ENCODE results near the gene HPS1.

HPS1 gene

DNA sequence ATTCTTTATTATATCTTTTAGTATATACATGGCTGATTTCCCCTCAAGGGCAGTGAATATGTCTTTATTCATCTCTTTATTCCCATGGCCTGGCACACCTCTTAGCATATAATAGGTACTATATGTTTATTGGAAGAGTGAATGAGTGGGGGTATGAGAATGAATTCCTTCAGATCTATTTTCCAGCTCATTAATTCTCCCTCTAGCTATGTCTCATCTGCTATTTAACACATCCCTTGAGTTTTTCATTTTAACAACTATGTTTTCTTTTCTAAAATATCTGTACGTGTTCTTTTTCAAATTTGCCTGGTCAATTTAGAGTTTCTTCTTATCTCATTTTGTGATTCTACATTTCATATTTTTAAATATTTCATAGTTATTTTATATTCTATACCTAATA is 14.4 kb downstream of the HPS1 start:
- DNase-seq (ENCODE audit: low read depth): no peak

DNA sequence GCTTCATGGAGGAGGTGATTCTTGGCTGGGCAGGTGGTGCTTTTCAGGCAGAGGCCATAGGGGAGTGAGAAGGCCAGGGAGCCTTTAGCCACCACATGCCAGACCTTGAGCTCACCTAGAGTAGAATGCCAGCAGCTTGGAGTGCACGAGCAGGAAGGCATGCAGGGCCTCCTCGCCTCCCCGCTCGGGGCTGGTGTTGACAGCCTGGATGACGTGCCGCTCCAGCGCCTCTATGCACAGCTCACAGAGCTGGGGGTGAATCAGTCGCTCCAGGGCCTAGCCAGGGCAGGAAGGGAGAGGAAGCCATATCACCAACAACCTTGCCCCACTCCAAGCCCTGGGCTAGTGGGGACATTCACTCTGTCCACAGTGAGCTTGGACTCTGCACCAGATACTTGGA is 15.7 kb downstream of the HPS1 start:
- no peak for DNase-seq (ENCODE audit: low read depth)

- no peak for DNase-seq (ENCODE audit: low read depth)
These were observed 16.3 kb downstream of the HPS1 start for GRCh38 chr10:98430427-98430826.

DNA sequence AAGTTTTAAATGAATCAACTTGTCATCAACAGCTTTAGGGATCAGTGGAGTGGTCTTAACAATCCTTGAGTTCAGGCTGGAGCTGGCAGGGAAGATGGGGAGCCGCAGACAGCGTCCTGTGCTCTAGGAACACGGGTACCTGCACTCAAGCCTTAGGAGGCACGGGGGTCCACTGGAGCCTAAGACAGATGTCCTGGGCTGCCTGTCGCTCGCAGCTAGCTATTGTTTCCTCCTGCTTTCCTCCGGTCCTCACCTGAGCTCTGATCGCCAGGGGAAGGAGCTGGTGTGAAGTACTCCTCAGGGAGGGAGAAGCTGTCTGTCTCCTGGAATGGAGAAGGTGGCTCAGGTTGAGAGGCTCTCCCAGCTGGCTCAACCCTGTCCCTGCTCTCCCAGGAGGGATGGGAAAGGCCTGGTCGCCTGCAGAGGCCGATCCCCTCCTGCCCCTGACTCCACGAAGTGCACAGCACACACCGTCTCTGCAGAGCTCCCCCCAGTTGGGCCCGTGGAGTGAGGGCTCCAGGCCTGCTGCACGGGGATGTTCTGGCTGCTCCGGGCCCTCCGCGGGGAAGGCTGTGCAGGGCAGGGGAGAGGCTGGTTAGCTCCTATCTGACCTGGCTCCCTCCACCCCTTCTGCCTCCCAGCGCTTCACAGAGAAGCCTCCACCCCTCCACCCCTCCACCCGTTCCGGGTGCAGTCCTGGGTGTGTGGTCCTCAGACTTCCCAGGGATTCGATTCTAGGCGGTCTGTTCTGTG is 17.2 kb downstream of the HPS1 start:
- no peak for DNase-seq (ENCODE audit: low read depth)

DNA sequence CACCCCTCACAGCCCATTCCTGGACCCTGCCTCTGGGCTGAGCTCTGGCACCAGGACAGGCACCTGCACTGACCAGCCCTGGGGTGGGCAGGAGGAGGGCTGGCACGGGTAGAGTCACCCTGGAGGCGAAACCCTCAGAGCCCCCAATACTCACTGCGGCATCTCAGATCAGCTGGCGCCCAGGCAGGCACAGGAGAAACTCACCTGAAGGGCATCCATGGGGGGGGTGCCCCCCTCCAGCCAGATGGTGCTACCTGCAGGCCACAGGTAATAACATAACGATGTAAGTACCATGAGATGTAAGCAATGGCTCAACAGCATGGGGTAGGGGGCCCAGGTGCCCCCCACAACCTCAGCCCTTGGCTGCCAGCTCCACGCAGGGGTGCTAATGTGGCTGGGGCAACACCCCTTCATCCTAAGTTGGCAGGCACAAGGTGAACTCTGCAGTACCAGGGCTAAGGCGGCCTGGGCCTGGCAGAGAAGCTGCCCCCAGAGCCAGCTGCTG is 19.7 kb downstream of the HPS1 start:
- no peak for DNase-seq (ENCODE audit: low read depth)

DNA sequence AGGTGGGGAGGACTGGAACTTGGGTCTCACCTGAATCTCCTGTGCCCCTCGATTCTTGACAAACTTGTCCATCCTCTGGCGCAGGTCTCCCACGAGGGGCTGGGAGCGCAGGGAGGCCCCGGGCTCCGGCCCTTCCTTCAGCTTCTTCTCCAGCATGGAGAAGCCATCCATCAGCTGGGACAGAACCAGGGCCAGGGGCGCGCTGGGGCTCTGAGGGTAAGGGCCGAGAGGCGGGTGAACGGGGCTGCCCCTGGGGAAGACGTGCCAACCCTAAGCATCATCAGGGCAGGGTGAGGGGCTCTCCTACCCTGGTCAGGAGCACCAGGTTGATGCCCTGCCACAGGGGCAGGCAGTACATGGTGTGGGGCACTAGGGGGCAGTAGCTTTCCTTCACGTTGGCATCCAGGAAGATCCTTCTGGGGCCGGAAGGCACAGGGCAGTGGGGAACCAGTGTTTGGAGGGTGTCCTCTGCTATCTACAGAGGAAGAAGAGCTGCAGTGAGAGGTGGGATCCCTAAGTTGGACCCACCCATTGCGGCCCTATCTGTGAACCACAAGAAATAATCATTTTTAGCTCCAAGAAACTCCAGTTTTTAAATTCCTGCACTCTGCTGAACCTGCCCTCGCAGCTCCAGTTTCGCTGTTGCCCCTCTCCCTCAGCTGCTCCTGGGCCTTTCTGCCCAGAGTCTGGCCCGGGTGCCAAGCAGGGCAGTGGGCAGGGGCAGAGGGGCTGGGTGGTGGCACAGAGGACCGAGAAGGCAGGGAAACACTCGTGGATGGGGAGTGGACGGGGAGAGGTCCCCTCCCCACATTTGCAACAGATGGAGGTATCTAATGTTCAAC is 21.0 kb downstream of the HPS1 start:
- peak; percentile 9 for DNase-seq (ENCODE audit: low read depth)

GRCh38 chr10:98424295-98425254 is 22.2 kb downstream of the HPS1 start:
- no peak for DNase-seq (ENCODE audit: low read depth)

DNA sequence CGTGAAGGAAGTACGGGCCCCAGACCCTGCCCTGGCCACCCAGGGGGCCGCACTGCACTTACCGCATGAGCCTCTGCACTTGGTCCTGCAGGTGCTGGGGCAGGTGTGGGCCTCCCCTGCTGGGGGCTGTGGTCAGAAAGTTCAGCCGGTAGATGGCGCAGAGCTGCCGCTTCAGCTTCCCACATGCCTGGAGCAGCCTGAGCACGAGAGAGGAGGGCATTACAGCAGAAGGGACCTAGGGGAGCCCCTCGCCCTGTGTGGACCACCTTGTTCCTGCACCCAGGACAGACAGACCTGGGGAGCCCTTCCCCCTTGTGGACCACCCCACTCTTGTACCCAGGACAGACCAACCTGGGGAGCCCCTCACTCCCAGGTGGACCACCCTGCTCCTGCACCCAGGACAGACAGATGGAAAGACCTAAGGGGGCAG is 23.0 kb downstream of the HPS1 start:
- DNase-seq (ENCODE audit: low read depth): no peak

DNA sequence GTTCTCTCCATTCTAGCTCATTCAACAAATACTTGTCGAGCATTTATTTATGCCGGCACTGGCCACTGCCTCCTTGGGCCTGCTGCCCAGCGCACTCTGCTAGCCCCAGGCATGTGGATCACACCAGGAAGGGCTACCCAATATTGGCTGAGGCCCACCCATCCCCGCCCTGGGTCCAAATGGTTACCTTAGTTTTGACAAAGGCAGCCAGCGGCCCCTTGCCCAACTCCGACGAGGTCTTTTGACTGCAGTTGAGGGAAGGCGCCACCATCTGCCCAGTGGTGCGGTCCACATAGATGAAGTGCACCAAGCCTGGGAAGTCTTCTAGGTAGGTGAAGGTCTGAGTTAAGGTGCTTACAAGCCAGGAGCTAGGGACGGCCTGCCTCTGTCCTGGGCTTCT is 24.6 kb downstream of the HPS1 start:
- DNase-seq (ENCODE audit: low read depth): no peak

GRCh38 chr10:98420786-98421185 is 25.9 kb downstream of the HPS1 start:
- DNase-seq (ENCODE audit: low read depth): no peak

- no peak for DNase-seq (ENCODE audit: low read depth)
These were observed 27.1 kb downstream of the HPS1 start for GRCh38 chr10:98419469-98420261.

DNA sequence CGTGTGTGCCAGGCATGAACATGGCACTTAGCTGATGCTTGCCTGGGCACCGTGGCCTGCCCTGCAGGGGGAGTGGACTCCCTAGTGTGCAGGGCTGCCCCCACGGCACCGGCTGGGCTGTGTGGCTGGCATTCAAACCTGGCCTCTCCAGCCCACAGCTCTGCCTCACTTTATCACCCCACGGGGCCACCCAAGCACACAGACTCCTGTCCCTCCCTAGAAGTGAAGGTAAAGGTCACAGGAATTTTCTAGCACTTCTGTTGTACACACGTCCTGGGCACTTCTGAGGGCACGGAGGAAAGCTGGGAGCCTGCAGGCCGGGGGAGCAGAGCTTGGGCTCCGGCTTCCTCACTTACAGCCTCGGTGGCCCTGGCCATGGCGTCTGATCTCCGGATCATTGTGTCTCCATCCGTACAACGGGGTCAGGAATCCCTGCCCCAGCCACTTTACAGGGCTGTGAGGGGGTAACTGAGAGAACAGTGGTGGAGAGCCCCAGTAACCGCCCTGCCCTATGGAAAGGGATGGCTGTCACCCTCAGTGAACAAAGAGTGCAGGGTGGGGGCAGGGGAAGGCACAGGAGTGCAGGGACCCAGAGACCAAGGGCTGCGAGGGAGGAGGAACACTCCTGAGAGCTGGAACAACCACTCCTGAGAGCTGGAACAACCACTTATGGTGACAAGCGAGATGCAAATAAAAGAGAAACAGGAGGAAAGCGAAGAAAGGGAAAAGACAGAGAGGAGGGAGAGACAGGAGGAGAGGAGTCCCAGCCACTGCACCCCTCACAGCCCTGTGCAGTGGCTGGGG is 27.9 kb downstream of the HPS1 start:
- no peak for DNase-seq (ENCODE audit: low read depth)

DNA sequence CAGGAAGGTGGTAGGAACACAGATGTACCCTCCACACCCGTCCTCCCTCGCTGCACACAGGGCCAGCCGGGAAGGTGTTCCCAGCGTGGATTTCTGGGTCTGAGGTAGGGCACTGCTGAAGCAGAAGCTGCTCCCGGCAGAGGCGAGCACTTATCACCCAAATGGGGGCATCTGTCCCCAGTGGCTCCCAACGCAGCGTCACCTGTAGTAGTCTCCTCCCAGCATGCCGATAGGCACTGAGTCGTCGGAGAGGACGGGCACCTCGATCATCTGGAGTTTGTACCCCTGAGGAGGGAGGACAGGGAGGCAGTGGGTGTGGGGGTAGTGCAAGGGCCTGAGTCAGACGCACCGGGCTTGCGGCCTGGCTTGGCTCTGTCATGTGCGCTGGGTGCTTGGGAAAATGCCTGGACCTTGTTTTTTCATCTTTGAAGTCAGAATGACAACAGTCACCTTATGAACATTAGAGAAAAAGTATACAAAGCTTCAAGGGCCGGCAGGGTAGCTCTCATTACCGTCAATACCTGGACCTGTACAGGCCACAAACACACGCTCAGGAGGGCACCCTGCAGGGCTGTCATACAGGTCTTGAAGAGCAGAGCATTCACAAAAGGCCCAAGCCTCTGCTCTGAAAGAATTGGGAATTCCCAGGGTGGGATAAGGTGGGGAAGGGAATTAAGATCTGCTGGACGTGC is 28.6 kb downstream of the HPS1 start:
- no peak for DNase-seq (ENCODE audit: low read depth)

GRCh38 chr10:98417481-98417959 is 29.2 kb downstream of the HPS1 start:
- no peak for DNase-seq (ENCODE audit: low read depth)

GRCh38 chr10:98416606-98417388 is 29.9 kb downstream of the HPS1 start:
- DNase-seq (ENCODE audit: low read depth): no peak

DNA sequence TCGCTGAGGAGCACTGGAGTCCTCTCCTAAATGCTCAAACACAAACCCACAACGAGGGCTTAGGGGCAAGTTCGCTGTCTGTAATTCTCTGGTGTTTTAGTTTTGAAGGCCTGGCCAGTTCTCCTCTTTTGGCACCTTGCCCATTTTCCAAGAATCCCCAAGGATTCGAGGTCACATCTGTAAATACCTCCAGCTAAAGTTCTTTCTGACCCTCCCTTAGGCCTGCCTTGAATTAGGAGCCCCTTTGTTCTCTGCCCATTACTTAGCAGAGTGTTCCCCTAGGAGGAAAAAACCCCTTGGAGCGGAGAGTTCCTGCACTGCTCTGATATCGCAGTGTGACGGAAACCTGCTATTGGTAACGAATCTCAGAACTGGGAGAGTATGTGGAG is 31.0 kb downstream of the HPS1 start:
- no peak for DNase-seq (ENCODE audit: low read depth)

DNA sequence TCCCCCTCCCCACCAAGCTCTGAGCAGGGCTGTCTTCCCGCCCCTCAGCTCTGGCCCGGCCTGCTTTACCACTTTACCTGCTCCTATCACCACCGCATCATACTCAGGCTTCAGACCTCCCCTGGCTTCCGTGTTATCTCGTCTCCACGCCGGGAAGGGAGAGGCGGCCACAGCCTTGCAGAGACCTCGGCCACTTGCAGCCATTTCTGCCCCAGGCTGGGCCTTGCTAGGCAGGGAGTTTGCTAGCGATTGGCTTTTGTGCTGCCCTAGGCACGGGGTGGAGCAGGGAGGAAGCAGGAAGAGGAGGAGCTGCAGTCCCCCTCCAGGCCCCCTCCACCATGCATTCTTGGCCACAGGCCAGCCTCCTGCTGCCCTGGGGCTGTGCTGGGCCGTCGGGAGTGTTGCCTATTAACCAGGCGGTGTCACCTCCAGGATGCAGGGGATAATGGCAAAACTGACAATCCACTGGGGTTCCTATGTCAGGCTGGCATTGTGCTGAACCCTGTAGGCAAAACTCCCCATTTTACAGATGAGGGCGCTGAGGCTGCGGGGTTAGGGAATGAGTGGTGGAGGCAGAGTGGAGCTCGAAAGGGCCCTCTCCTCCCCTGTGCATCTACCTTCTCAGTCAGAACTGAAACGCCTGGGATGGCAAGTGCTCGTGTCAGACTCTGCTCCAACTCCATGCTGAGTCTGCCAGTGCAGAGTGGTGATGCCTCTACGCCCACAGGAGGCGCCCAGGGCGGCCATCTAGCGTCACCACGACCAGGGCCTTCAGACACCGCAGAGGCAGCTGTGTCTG is 31.6 kb downstream of the HPS1 start, which contains the start of gene PYROXD2:
TSS of gene PYROXD2 (minus strand) at position 251 of the 799 bp plus-strand sequence. CDS start at position 204, 47 bp downstream.
- peak; percentile 6 for DNase-seq (ENCODE audit: low read depth)

- no peak for DNase-seq (ENCODE audit: low read depth)
These were observed 32.2 kb downstream of the HPS1 start for GRCh38 chr10:98414578-98414931.
